Bronchial epithelial cell (primary cell): ENCODE results near the gene RTL10. TPM values are rescaled to one million over a fixed set of nuclear protein-coding genes. Genes with fewer than 3 reads are reported as not detected.
A peak's percentile ranks its signal among the peaks of the same experiment; 100 is the strongest.

Experiments used
- DNase-seq: peaks from one replicate; pipeline ENCODE4 v3.0.0-alpha.2; 2010; ENCODE audit warnings: low read depth
- FAIRE-seq: peaks from 2 replicates; lab custom pipeline; 2011; peaks lifted over from hg19 to GRCh38; lab: Jason Lieb, UNC
- H3K27me3 ChIP-seq: 2 replicates; pipeline ENCODE4 v1.5.1; 2011; ENCODE audit warnings: low read length; ENCODE audit not compliant: control insufficient read depth, insufficient read depth
- H3K36me3 ChIP-seq: 2 replicates; pipeline ENCODE4 v1.5.1; 2011; ENCODE audit warnings: low read length; ENCODE audit not compliant: control insufficient read depth, insufficient read depth
- H3K4me3 ChIP-seq: 2 replicates; pipeline ENCODE4 v1.5.1; 2011; ENCODE audit warnings: mild to moderate bottlenecking, low read depth, low read length, control low read depth
- total RNA-seq: library from RNA; depleted of rRNA; stranded (reverse); fragments of >200 nt; gene quantifications from 2 replicates; pipeline ENCODE4 v1.2.1, GENCODE V29; 2014
- TF ChIP-seq, protein P1 (sequence below): IDR thresholded peaks from 2 replicates; pipeline ENCODE4 v1.5.1; 2011; ENCODE audit warnings: mild to moderate bottlenecking, moderate library complexity, low read length, control low read depth, inconsistent platforms; ENCODE audit not compliant: insufficient read depth, severe bottlenecking

RTL10 gene
- total RNA-seq, 1 donor from 2014 or later, result 9.5 TPM

DNA sequence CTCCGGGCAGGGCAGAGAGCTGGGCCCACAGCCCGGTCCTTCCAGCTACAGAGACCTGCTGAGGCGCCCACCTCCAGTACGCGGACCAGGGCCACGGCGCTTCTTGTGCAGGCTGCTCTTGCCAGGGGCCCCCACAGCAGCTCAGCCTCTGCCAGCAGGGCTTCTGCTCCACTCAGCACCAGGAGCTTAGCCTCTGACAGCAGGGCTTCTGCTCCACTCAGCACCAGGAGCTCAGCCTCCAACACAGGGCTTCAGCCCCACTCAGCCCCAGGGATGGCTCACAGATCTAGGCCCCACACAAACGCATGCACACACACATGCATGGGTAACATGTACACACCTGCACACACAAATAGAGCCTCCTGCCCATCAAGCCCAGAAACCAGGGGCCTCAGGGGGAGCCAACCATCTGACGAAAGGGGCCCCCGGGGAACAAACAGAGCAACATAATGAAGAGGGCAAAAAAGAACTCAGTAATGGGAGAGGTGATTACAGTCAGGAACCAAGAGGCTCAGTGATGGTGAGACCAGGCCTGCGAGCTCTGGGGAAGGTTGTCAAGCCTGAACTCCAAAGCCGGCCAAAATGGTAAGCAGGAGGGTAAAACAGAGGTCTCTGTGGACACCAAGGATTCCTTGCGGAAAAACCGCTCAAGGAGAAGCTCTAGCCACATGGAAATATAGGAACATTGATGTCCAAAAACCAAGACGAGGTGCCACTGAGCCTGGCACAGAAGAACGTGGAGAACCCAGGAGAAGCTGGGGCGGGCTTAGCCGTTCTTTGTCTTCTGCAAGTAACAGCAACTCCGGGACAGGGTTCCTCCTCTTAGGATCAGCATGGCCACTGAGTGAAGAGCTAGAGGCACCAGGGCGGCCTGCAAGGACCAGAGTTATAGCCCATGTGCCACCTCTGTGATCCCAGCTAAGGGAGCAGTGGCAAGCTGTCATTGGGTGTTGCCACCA lies 46.5 kb downstream of the RTL10 start:
- no peak for FAIRE-seq
- Histone ChIP-seq H3K27me3 (no peaks in the 10 kb centered on the region), H3K4me3 (no peak overlapping the region), H3K36me3 (no peaks in the 10 kb centered on the region)
- TF ChIP-seq, protein P1, sequence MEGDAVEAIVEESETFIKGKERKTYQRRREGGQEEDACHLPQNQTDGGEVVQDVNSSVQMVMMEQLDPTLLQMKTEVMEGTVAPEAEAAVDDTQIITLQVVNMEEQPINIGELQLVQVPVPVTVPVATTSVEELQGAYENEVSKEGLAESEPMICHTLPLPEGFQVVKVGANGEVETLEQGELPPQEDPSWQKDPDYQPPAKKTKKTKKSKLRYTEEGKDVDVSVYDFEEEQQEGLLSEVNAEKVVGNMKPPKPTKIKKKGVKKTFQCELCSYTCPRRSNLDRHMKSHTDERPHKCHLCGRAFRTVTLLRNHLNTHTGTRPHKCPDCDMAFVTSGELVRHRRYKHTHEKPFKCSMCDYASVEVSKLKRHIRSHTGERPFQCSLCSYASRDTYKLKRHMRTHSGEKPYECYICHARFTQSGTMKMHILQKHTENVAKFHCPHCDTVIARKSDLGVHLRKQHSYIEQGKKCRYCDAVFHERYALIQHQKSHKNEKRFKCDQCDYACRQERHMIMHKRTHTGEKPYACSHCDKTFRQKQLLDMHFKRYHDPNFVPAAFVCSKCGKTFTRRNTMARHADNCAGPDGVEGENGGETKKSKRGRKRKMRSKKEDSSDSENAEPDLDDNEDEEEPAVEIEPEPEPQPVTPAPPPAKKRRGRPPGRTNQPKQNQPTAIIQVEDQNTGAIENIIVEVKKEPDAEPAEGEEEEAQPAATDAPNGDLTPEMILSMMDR, result no peak
- no peak for DNase-seq

DNA sequence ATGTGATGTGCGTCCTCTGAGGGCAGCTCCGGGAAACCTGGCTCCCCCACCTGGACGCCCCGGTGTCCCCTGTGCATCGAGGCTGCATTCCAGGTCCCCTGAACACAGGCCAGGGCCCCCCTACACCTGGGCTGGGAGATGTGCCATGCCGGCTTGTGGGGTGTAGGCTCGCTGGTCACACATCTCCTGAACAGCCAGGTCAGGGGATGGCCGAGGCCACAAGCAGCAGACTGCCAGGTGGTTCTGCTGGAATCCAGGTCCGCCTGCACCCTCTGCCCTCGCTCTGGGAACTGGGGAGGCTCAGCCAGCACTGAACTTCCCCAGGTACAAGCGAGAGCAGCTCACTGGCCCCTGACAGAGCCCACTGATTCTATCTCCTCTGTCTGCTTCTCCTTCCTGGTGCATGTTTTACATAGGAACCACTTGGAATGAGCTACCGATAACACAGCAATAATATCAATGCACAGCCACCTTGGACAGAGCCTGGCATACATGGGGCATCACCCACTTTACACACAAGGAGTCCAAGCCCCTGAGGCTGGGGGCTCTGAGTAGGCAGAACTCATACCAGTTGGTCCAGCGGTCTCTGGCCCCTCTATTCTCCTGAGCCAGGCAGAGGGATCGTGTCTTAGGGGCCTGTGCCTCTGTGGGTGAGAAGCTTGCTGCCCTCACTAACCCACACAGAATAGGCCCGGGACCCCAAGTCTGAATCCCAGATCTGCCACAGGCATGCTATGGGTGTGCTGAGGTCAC lies 47.3 kb downstream of the RTL10 start:
- H3K4me3 ChIP-seq, result no peak overlapping the region
- no peak for DNase-seq
- H3K36me3 ChIP-seq, result no peaks in the 10 kb centered on the region
- no peaks in the 10 kb centered on the region for H3K27me3 ChIP-seq
- TF ChIP-seq, protein P1, result no peak
- no peak for FAIRE-seq

DNA sequence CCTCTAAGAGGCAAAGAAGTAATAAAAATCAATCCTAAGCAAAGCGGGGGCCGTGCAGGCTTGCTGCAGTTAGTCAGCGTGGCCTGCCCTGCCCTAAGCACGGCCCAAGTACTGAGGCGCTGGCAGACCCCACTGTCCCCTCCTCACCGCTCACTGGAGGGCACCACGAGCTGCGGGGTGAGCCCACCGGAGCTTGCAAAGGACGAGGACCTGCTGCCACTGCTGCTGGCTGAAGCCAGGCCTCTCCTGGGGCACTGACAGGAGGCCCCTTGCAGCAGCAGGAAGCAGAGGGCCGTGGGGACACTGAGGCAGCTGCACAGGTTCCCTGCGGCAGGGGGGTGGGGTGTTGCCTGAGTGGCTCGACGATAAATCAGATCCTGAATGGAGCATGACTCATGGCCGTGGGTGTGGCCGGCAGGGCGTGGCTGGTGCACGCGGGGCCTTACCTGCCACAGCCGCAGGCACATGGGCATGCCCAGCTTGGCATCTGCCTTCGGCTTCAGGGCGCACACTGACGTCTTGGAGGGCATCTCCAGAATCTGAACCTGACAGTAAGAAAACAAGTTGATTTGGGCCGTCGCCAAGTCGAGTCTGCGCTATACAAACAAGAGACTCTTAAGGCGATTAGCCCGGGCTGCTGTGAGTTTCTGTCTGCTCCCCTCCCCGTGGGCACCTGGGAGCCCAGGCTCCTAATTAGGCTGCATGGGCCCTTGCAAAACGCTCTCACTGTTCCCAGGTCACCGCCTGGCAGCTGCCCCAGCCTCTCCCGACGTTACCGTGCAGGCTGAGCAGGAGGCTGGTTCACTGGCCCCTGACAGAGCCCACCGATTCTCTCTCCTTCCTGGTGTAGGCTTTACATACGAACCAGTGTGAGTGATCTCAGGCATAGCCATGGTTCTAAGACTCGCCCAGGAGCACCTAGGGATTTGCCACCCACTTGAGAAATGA lies 48.2 kb downstream of the RTL10 start:
- TF ChIP-seq, protein P1, result no peak
- DNase-seq, result peak; percentile 87
- no peaks in the 10 kb centered on the region for H3K27me3 ChIP-seq
- peak; percentile 18 for FAIRE-seq
- H3K4me3 ChIP-seq, result no peak overlapping the region
- H3K36me3 ChIP-seq, result no peaks in the 10 kb centered on the region

DNA sequence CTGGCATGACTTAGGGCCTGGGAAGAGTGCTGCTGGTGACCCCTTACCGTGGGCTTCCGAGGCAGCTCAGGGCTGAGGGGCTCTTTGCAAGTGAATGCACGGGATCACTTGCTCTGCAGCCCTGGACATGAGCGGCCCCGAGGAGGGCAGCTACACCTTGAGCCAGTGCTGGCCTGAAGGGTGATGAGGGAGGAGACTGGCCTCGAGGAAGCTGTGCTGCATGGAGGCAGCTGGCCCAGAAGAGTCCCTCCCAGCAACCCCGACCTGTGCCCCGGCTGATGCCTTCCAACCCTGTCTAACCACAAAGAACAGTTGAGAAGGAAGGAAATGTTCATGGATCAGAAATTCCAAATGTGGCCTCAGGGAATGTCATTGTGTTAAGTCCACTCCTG lies 48.9 kb downstream of the RTL10 start:
- Histone ChIP-seq H3K36me3 (no peaks in the 10 kb centered on the region), H3K27me3 (no peaks in the 10 kb centered on the region), H3K4me3 (no peak overlapping the region)
- DNase-seq (peak; percentile 33), FAIRE-seq (no peak)
- TF ChIP-seq, protein P1, result no peak

Other genes with a start within 250 kb of the RTL10 start
- gene SEPTIN5, start 140.4 kb downstream of the RTL10 start, total RNA-seq, result 5.8 and 18.3 TPM in 2 replicates
- gene GP1BB, start 131.3 kb downstream of the RTL10 start, total RNA-seq, result 0.90 TPM in 1 of 2 replicates, not detected in the other
- 5.4 and 12.9 TPM in 2 replicates for gene TBX1, start 94.1 kb downstream of the RTL10 start, total RNA-seq
- gene GNB1L, start within 50 bp of the RTL10 start, total RNA-seq, result 2.8 and 7.6 TPM in 2 replicates
- gene COMT, start 86.9 kb upstream of the RTL10 start, total RNA-seq, result 221 and 272 TPM in 2 replicates
- gene TXNRD2, start 86.9 kb upstream of the RTL10 start, total RNA-seq, result 12.9 and 19.1 TPM in 2 replicates
- 19.2 and 23.2 TPM in 2 replicates for gene ARVCF, start 161.9 kb upstream of the RTL10 start, total RNA-seq
- gene TANGO2, start 166.2 kb upstream of the RTL10 start, total RNA-seq, result 41.6 and 44.2 TPM in 2 replicates
- gene DGCR8, start 225.4 kb upstream of the RTL10 start, total RNA-seq, result 30.5 and 39.8 TPM in 2 replicates